H9 (cell line): Measurements from ENCODE around the gene SLC34A3. TPM values are rescaled to one million over a fixed set of nuclear protein-coding genes. Genes with fewer than 3 reads are reported as not detected.

Experiments used
- DNase-seq: peaks from one replicate; pipeline ENCODE4 v3.0.0-alpha.2; 2017
- H2AFZ ChIP-seq: one replicate; pipeline ENCODE4 v1.6.1; 2013; ENCODE audit warnings: mild to moderate bottlenecking, low read length, control low read depth, moderate library complexity
- H2AK5ac ChIP-seq: 2 replicates; pipeline ENCODE4 v1.6.1; 2013; ENCODE audit warnings: low read length, control low read depth, mixed read lengths; ENCODE audit not compliant: insufficient read length
- H2BK120ac ChIP-seq: one replicate; pipeline ENCODE4 v1.6.1; 2013; ENCODE audit warnings: low read depth, mild to moderate bottlenecking, low read length, control low read depth, inconsistent platforms; ENCODE audit not compliant: poor library complexity, severe bottlenecking
- H2BK12ac ChIP-seq: 2 replicates; pipeline ENCODE4 v1.6.1; 2013; ENCODE audit warnings: low read length, control low read depth, mixed read lengths, low read depth; ENCODE audit not compliant: insufficient read length
- H2BK15ac ChIP-seq: 2 replicates; pipeline ENCODE4 v1.6.1; 2013; ENCODE audit warnings: low read depth, low read length, control low read depth
- H2BK20ac ChIP-seq: one replicate; pipeline ENCODE4 v1.6.1; 2013; ENCODE audit warnings: low read depth, mild to moderate bottlenecking, low read length, control low read depth, inconsistent platforms; ENCODE audit not compliant: poor library complexity, severe bottlenecking
- H2BK5ac ChIP-seq: 2 replicates; pipeline ENCODE4 v1.6.1; 2013; ENCODE audit warnings: low read length, control low read depth, mixed read lengths; ENCODE audit not compliant: insufficient read length
- H3K14ac ChIP-seq: 2 replicates; pipeline ENCODE4 v1.6.1; 2013; ENCODE audit warnings: low read length, control low read depth; ENCODE audit not compliant: insufficient read depth
- H3K18ac ChIP-seq: 2 replicates; pipeline ENCODE4 v1.6.1; 2013; ENCODE audit warnings: low read depth, mild to moderate bottlenecking, mixed read lengths, low read length, control low read depth; ENCODE audit not compliant: insufficient read length
- H3K23ac ChIP-seq: 2 replicates; pipeline ENCODE4 v1.6.1; 2013; ENCODE audit warnings: low read length, control low read depth, mixed read lengths, low read depth; ENCODE audit not compliant: insufficient read length
- H3K23me2 ChIP-seq: 2 replicates; pipeline ENCODE4 v1.6.1; 2013; ENCODE audit warnings: low read depth, mild to moderate bottlenecking, mixed read lengths, low read length, control low read depth; ENCODE audit not compliant: insufficient read length, poor library complexity, severe bottlenecking
- H3K27ac ChIP-seq: 2 replicates; pipeline ENCODE4 v1.5.1; 2013; ENCODE audit warnings: low read length, control low read depth, mixed read lengths, low read depth; ENCODE audit not compliant: insufficient read length
- H3K27me3 ChIP-seq: 2 replicates; pipeline ENCODE4 v1.6.1; 2013; ENCODE audit warnings: low read length, control low read depth, inconsistent platforms; ENCODE audit not compliant: insufficient read depth
- H3K4ac ChIP-seq: 2 replicates; pipeline ENCODE4 v1.6.1; 2013; ENCODE audit warnings: low read depth, mild to moderate bottlenecking, control low read depth, inconsistent platforms, low read length, moderate library complexity
- H3K4me1 ChIP-seq: 2 replicates; pipeline ENCODE4 v1.6.1; 2013; ENCODE audit warnings: low read length, control low read depth, inconsistent platforms; ENCODE audit not compliant: insufficient read depth
- H3K4me2 ChIP-seq: 2 replicates; pipeline ENCODE4 v1.6.1; 2013; ENCODE audit warnings: low read length, control low read depth, mixed read lengths; ENCODE audit not compliant: insufficient read length, insufficient read depth
- H3K56ac ChIP-seq: 2 replicates; pipeline ENCODE4 v1.6.1; 2013; ENCODE audit warnings: low read depth, mild to moderate bottlenecking, mixed read lengths, low read length, control low read depth; ENCODE audit not compliant: insufficient read length
- H3K79me1 ChIP-seq: 2 replicates; pipeline ENCODE4 v1.6.1; 2013; ENCODE audit warnings: low read depth, mild to moderate bottlenecking, moderate library complexity, low read length, control low read depth, inconsistent platforms; ENCODE audit not compliant: insufficient read depth, poor library complexity, severe bottlenecking
- H3K79me2 ChIP-seq: 2 replicates; pipeline ENCODE4 v1.6.1; 2013; ENCODE audit warnings: low read length, control low read depth, inconsistent platforms; ENCODE audit not compliant: insufficient read depth
- H3K9ac ChIP-seq: 2 replicates; pipeline ENCODE4 v1.6.1; 2013; ENCODE audit warnings: low read length, control low read depth, mixed read lengths; ENCODE audit not compliant: insufficient read length; ENCODE audit errors: extremely low read depth
- H3K9me3 ChIP-seq: one replicate; pipeline ENCODE4 v1.6.1; 2013; ENCODE audit warnings: low read depth, low read length, inconsistent platforms; ENCODE audit not compliant: control insufficient read depth
- H3T11ph ChIP-seq: one replicate; pipeline ENCODE4 v1.6.1; 2013; ENCODE audit warnings: mild to moderate bottlenecking, low read length, control low read depth, inconsistent platforms
- H4K20me1 ChIP-seq: one replicate; pipeline ENCODE4 v1.6.1; 2013; ENCODE audit not compliant: control insufficient read depth, insufficient read length, insufficient read depth
- H4K5ac ChIP-seq: 2 replicates; pipeline ENCODE4 v1.6.1; 2013; ENCODE audit warnings: low read depth, mild to moderate bottlenecking, mixed read lengths, low read length, control low read depth; ENCODE audit not compliant: insufficient read length
- H4K8ac ChIP-seq: replicated peaks from 2 replicates; pipeline ENCODE4 v1.6.1; 2013; ENCODE audit warnings: low read length, control low read depth, mixed read lengths, low read depth; ENCODE audit not compliant: insufficient read length
- H4K91ac ChIP-seq: 2 replicates; pipeline ENCODE4 v1.6.1; 2013; ENCODE audit warnings: low read depth, mild to moderate bottlenecking, moderate library complexity, mixed read lengths, low read length, control low read depth; ENCODE audit not compliant: insufficient read length
- H3K27ac Mint-ChIP-seq, 3 experiments: 2 replicates in 2 of 3; 3 replicates in 1 of 3; pipeline ENCODE4 v1.8.0; 2020 to 2021; ENCODE audit warnings: mixed read lengths in 3 of 3, mild to moderate bottlenecking in 1 of 3, moderate library complexity in 1 of 3
- H3K27me3 Mint-ChIP-seq: 2 replicates; pipeline ENCODE4 v1.8.0; 2021; ENCODE audit warnings: low read depth, mild to moderate bottlenecking, moderate library complexity, mixed read lengths
- H3K36me3 Mint-ChIP-seq, 3 experiments: 2 replicates in 2 of 3; 3 replicates in 1 of 3; pipeline ENCODE4 v1.8.0; 2020 to 2021; ENCODE audit warnings: low read depth in 3 of 3, mixed read lengths in 3 of 3; ENCODE audit not compliant: insufficient read depth in 1 of 3
- H3K4me1 Mint-ChIP-seq, 2 experiments: 2 replicates each; pipeline ENCODE4 v1.8.0; 2020; ENCODE audit warnings: mixed read lengths in 2 of 2
- H3K4me3 Mint-ChIP-seq, 2 experiments: 2 replicates in 1 of 2; 3 replicates in 1 of 2; pipeline ENCODE4 v1.8.0; 2020 to 2021; ENCODE audit warnings: mild to moderate bottlenecking in 2 of 2, mixed read lengths in 2 of 2, moderate library complexity in 1 of 2
- H3K9me3 Mint-ChIP-seq, 2 experiments: 2 replicates in 1 of 2; 3 replicates in 1 of 2; pipeline ENCODE4 v1.8.0; 2020; ENCODE audit warnings: mild to moderate bottlenecking in 2 of 2, mixed read lengths in 2 of 2, moderate library complexity in 1 of 2
- CTCF ChIP-seq: fragments of 200-600 bp; sonication (generic); conservative IDR thresholded peaks from 3 replicates; pipeline ENCODE4 v1.8.0; 2021; ENCODE audit warnings: antibody characterized with exemption, mild to moderate bottlenecking
- WGBS: extraction: QIAGEN DNeasy Blood & Tissue Kit; methylation state at CpG from one replicate; pipeline ENCODE4 v1.1.7; 2013; ENCODE audit warnings: missing lambda C conversion rate, low lambda C conversion rate, mixed read lengths; ENCODE audit not compliant: insufficient read length; ENCODE audit errors: extremely low coverage; 5-methylcytosine and 5-hydroxymethylcytosine counted together
- total RNA-seq: library from RNA; stranded (reverse); gene quantifications from 2 replicates; pipeline ENCODE4 v1.2.1, GENCODE V29; 2021

Gene SLC34A3
- total RNA-seq, 1 experiment from 2014 or later, result not detected

GRCh38 chr9:137251194-137251461 lies 20.4 kb downstream of the SLC34A3 start, which contains the start of gene STPG3:
Gene STPG3, plus strand, starts transcription at chr9:137251286. Its CDS starts 1 bp downstream, at chr9:137251287.
- no peaks in the 10 kb centered on the region for H4K20me1 ChIP-seq
- TF ChIP-seq CTCF, result no peak
- H2BK20ac ChIP-seq, result no peak within 1 kb of the TSS
- H3K23me2 ChIP-seq, result peaks cover 14% of the 10 kb centered on the region
- H4K91ac ChIP-seq, result no peak within 1 kb of the TSS
- no peak within 1 kb of the TSS for H3K4ac ChIP-seq
- peaks cover 3% of the 10 kb centered on the region; the same call in 1 of the 2 replicates for H3K79me2 ChIP-seq
- Mint-ChIP-seq H3K36me3 (no peaks in the 10 kb centered on the region), H3K4me3 (no peak within 1 kb of the TSS; a peak in 1 of 5 replicates), H3K9me3 (no peaks in the 10 kb centered on the region), H3K27me3 (peaks cover 33% of the 10 kb centered on the region), H3K27ac (no peak within 1 kb of the TSS), H3K4me1 (peaks cover 8 to 15% of the 10 kb centered on the region in 2 experiments)
- H2BK120ac ChIP-seq, result no peak within 1 kb of the TSS
- H4K8ac ChIP-seq, result no peak within 1 kb of the TSS
- H4K5ac ChIP-seq, result no peak within 1 kb of the TSS
- no peak within 1 kb of the TSS for H3K18ac ChIP-seq
- no peaks in the 10 kb centered on the region for H3K9me3 ChIP-seq
- H3K4me2 ChIP-seq, result no peak within 1 kb of the TSS
- DNase-seq, result no peak
- no peaks in the 10 kb centered on the region for H3K4me1 ChIP-seq
- no CpG with 5 or more reads among the region's 4 CpGs for WGBS
- H2BK5ac ChIP-seq, result no peak within 1 kb of the TSS
- no peak within 1 kb of the TSS for H2BK15ac ChIP-seq
- no peak within 1 kb of the TSS for H3T11ph ChIP-seq
- no peak within 1 kb of the TSS for H3K23ac ChIP-seq
- no peak within 1 kb of the TSS for H2AK5ac ChIP-seq
- no peak within 1 kb of the TSS for H3K56ac ChIP-seq
- no peak within 1 kb of the TSS; the same call in 1 of the 2 replicates for H3K14ac ChIP-seq
- H3K79me1 ChIP-seq, result peaks cover 3% of the 10 kb centered on the region
- no peak within 1 kb of the TSS for H3K27ac ChIP-seq
- H3K9ac ChIP-seq, result no peak within 1 kb of the TSS
- H2AFZ ChIP-seq, result no peak within 1 kb of the TSS
- no peak within 1 kb of the TSS for H2BK12ac ChIP-seq
- no peaks in the 10 kb centered on the region for H3K27me3 ChIP-seq
